Esophagus (tissue), 2 donors: ENCODE results near the gene ADGRD1. TPM values are rescaled to one million over a fixed set of nuclear protein-coding genes. Genes with fewer than 3 reads are reported as not detected.
"Not testable (repeated sequence)": the region's sequence is repeated elsewhere in the genome, so short reads cannot be mapped to it uniquely, and the experiment has no call there.

ENCODE experiments used
- H3K27ac ChIP-seq, 2 donors: one replicate each; pipeline ENCODE4 v1.5.1; 2013; ENCODE audit warnings: low read depth in 2 of 2, mild to moderate bottlenecking in 2 of 2, inconsistent platforms in 1 of 2, low read length in 1 of 2, moderate library complexity in 1 of 2
- H3K27me3 ChIP-seq, 2 donors: one replicate each; pipeline ENCODE4 v1.6.1; 2013; ENCODE audit warnings: low read length in 2 of 2, control low read depth in 1 of 2, mild to moderate bottlenecking in 1 of 2; ENCODE audit not compliant: insufficient read depth in 2 of 2, control insufficient read depth in 1 of 2
- H3K36me3 ChIP-seq, 2 donors: one replicate each; pipeline ENCODE4 v1.6.1; 2013; ENCODE audit warnings: low read length in 1 of 2; ENCODE audit not compliant: control insufficient read depth in 2 of 2, insufficient read depth in 2 of 2
- H3K4me1 ChIP-seq, 2 donors: one replicate each; pipeline ENCODE4 v1.6.1; 2013; ENCODE audit warnings: low read length in 1 of 2; ENCODE audit not compliant: control insufficient read depth in 2 of 2, insufficient read depth in 2 of 2
- H3K4me3 ChIP-seq, 2 donors: one replicate each; pipeline ENCODE4 v1.5.1; 2013; ENCODE audit warnings: low read length in 2 of 2, mild to moderate bottlenecking in 2 of 2, low read depth in 1 of 2, moderate library complexity in 1 of 2
- H3K9me3 ChIP-seq, 2 donors: one replicate each; pipeline ENCODE4 v1.6.1; 2013; ENCODE audit warnings: mild to moderate bottlenecking in 2 of 2, low read depth in 1 of 2, low read length in 1 of 2, moderate library complexity in 1 of 2; ENCODE audit not compliant: control insufficient read depth in 2 of 2, insufficient read depth in 1 of 2
- WGBS, 2 donors: extraction: QIAGEN DNeasy Blood & Tissue Kit; methylation state at CpG; one replicate each; pipeline ENCODE4 v1.1.7; 2013; 5-methylcytosine and 5-hydroxymethylcytosine counted together
- polyA plus RNA-seq, 2 donors: library from polyadenylated mRNA; stranded (reverse); fragments of 200-250 nt; gene quantifications; one replicate each; pipeline ENCODE4 v1.2.3, GENCODE V29; 2013
- donor health status: healthy with polysubstance abuse.
- donor health status: Bipolar disorder and iron deficiency.

ADGRD1 gene
- polyA plus RNA-seq, 2 donors: 2.1 to 2.9 TPM

DNA sequence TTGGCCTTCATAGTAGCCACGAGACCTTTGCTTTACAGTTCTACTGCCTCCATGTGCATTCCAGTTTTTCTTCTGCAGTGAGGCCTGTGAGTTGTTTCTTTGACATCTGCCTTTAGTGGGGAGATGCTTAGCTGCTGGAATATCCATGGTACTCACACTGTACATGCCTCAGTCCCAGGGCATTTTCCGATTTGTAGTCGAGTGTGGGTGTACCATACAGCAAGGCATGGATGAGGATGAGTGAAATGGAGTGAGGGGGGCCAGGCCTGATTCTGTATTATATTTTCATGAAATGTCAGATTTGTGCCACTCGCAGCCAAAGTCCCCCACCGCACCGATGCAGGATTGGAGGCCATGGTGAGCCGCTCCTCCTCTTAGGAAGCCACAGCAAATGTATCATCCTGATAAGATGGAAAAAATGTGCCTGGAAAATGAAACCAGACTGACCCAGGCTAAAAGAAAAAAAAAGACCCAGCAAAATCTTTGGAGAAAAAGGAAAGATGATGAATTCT lies 173.0 kb downstream of the ADGRD1 start:
- Histone ChIP-seq H3K4me3 (no peak overlapping the region), H3K27me3 (no peaks in the 10 kb centered on the region), H3K4me1 (peaks cover 0 to 3% of the 10 kb centered on the region in 2 donors), H3K36me3 (no peaks in the 10 kb centered on the region), H3K9me3 (peaks cover 0 to 3% of the 10 kb centered on the region in 2 donors), H3K27ac (no peak overlapping the region)
- WGBS, 2 donors: 94 to 96% methylated on average over 7 of the region's 7 CpGs

DNA sequence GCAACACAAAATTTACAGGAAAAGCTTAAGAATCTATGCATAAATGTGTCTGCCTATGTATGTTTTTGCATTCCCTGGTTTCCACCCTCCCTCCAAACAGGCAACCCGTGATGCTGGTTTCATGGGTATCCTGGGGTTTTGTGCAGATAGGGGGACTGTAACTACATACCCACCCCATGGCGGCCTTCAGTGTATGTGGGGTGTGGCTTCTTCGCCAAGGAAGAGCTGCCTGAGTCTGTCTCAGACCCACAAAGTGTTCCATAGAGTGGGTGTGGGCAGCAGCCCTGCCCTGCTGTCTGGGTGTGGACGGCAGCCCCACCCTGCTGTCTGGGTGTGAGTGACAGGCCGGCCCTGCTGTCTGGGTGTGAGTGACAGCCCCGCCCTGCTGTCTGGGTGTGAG lies 174.8 kb downstream of the ADGRD1 start:
- no peaks in the 10 kb centered on the region for H3K36me3 ChIP-seq
- 92 to 95% methylated on average over 6 of the region's 6 CpGs for WGBS, 2 donors

DNA sequence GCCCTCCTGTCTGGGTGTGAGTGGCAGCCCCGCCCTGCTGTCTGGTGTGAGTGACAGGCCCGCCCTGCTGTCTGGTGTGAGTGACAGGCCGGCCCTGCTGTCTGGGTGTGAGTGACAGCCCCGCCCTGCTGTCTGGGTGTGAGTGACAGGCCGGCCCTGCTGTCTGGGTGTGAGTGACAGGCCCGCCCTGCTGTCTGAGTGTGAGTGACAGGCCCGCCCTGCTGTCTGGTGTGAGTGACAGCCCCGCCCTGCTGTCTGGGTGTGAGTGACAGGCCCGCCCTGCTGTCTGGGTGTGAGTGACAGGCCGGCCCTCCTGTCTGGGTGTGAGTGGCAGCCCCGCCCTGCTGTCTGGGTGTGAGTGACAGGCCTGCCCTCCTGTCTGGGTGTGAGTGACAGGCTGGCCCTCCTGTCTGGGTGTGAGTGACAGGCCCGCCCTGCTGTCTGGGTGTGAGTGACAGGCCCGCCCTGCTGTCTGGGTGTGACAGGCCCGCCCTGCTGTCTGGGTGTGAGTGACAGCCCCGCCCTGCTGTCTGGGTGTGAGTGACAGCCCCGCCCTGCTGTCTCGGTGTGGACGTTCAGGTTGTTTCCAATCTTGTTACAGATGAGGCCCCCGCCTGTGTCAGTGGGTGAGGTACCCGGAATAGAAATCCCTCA lies 175.4 kb downstream of the ADGRD1 start:
- not testable (repeated sequence) for H3K4me3 ChIP-seq, H3K27me3 ChIP-seq, H3K36me3 ChIP-seq, H3K9me3 ChIP-seq, H3K27ac ChIP-seq, H3K4me1 ChIP-seq
- WGBS, 2 donors: 88 to 89% methylated on average over 16 to 20 of the region's 20 CpGs

More for the DNA sequence above, 174.8 kb downstream of the ADGRD1 start:
- Histone ChIP-seq H3K27ac (no peak overlapping the region), H3K4me3 (no peak overlapping the region), H3K9me3 (peaks cover 0 to 3% of the 10 kb centered on the region in 2 donors), H3K4me1 (peaks cover 0 to 9% of the 10 kb centered on the region in 2 donors), H3K27me3 (no peaks in the 10 kb centered on the region)

DNA sequence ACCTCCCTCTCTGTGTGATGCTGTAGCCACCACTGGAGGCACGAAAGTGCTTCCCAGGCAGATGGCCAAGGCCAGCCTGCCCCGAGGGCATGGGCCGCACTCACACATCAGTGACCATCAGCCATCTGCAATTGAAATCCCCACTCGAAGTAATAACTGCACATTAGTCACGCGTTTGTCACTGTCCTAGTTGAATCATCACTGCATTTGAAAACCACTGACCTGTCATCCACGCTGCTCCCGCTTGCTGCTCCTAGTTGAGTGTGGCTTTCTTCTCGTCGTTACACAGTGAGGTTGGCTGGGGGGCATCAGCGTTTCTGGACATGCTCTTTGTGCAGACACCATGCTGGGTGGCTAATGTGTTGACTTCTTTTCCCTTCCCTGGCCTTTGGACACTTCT lies 176.1 kb downstream of the ADGRD1 start:
- Histone ChIP-seq H3K36me3 (no peaks in the 10 kb centered on the region), H3K27me3 (no peaks in the 10 kb centered on the region), H3K4me1 (peaks cover 0 to 9% of the 10 kb centered on the region in 2 donors), H3K9me3 (peaks cover 0 to 3% of the 10 kb centered on the region in 2 donors), H3K4me3 (no peak overlapping the region), H3K27ac (no peak overlapping the region)
- 75 to 77% methylated on average over 11 of the region's 11 CpGs for WGBS, 2 donors

DNA sequence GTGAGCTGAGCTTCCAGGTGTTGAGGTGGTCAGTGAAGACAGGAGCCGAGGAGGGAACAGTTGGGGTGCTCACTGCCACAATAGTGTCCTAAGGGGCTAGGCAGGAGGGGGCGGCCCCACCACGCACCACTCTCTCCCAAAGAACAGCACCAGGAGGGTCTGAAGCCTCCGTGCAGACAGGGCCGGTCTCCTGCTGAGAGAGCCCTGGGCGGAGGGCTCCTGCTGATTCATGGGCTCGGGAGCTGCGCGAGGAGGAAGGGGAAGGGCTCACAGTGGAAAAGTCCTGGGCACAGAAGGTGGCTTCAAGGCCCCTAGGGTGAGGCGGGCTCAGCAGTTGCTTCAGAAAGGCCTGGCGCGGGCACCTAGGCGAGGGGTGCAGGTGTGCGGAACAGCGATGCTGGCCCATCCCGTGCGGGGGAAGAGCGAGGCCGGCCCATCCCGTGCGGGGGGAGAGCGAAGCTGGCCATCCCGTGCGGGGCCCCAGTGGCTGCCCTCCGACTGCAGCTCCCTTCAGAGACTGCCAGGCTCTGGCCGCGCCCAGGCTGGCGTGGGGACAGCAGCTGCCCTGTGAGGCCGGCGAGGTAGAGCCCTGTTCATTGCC lies 176.7 kb downstream of the ADGRD1 start:
- Histone ChIP-seq H3K27me3 (no peaks in the 10 kb centered on the region), H3K9me3 (peaks cover 0 to 3% of the 10 kb centered on the region in 2 donors), H3K27ac (no peak overlapping the region), H3K4me1 (peaks cover 0 to 9% of the 10 kb centered on the region in 2 donors), H3K4me3 (no peak overlapping the region), H3K36me3 (no peaks in the 10 kb centered on the region)
- 92 to 93% methylated on average over 29 to 30 of the region's 30 CpGs for WGBS, 2 donors

DNA sequence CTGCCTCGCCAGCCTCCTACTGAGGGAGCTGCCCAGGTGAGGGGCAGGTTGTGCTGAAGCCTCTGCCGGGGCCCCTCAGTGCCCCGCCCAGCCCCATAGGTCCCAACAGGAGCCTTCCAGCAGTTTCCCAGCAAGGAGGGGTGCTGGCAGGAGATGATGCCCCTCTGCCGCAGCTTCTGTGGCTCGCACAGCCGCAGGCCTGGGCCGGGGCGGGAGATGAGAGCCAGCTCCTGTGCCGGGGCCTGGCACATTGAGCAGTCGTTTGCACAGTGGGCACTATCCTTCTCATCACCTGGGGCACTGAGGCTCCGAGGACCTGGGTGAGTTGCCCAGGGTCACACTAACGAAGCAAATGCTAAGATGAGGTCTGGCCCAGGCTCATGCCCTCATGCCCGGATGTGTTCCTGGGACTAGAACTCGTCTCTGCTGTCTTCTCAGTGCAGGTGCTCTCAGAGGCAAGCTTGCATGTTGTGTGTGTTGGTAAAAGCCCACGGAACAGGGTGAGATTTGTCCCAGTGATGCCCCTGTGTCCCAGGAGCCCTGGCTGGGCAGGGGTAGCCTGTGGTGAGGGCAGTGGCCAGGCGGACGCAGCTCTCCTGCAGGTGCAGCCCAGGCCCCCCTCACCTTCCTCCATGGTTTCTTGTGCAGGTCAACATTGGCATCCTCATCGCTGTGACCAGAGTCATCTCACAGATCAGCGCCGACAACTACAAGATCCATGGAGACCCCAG lies 177.5 kb downstream of the ADGRD1 start:
- Histone ChIP-seq H3K36me3 (no peaks in the 10 kb centered on the region), H3K9me3 (peaks cover 0 to 3% of the 10 kb centered on the region in 2 donors), H3K4me3 (no peak overlapping the region), H3K4me1 (peaks cover 0 to 9% of the 10 kb centered on the region in 2 donors), H3K27ac (no peak overlapping the region), H3K27me3 (no peaks in the 10 kb centered on the region)
- WGBS, 2 donors: 91 to 93% methylated on average over 20 of the region's 20 CpGs

DNA sequence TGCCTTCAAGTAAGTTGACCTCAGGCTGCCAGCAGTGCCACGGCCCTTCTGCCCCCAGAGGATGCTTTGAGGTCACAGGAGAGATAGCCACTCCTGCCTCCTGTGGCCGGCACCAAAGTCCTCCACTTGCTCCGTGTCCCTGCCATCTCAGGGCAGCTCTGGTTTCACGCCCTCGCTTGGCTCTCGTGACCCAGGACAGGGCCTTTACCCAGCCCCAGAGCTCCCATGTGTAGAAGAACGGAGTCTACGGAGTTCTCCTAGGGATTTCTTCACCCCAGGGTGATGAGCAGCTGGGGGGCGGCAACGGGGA lies 178.1 kb downstream of the ADGRD1 start:
- Histone ChIP-seq H3K36me3 (no peaks in the 10 kb centered on the region), H3K9me3 (peaks cover 0 to 3% of the 10 kb centered on the region in 2 donors), H3K27me3 (no peaks in the 10 kb centered on the region), H3K27ac (no peak overlapping the region), H3K4me3 (no peak overlapping the region), H3K4me1 (peaks cover 0 to 9% of the 10 kb centered on the region in 2 donors)
- 71 to 80% methylated on average over 10 of the region's 10 CpGs for WGBS, 2 donors

DNA sequence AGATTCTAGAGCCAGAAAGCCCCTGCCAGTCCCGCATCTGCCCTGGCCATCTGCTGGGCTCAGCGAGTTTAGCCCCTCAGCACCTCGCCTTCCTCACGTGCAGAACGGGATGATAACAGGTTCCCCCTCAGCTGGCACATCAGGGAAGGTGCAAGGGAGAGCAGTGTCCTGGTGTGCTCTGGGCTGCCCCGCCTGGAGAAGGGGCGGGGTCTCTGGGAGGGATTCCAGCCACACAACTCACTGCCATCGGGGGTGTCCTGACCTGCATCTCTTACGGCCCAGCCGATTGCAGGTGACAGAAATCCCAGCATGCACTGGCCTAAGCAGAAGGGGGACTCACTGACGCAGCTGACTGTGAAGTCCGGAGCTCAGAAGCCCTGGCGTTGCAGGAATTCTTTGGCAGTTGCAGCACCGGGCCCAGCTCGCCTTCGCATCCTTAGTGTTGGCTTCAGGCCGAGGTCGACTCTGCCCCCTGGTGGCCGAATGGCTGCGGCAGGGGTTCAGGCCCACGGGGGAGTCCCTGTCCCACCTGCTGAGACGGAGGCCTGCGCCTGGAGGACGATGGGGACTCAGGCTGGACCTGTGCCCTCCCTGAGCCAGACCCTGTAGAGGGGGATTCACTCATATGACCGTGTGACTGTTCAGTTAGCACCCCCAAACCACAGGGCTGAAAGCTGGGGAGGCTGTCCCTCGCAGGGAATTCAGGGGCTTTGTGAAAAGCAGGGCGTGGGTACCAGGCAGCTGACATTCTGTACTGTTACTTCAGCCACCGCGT lies 178.6 kb downstream of the ADGRD1 start:
- Histone ChIP-seq H3K27me3 (no peaks in the 10 kb centered on the region), H3K4me3 (no peak overlapping the region), H3K27ac (peak overlapping the region in 1 of 2 donors; percentile 8), H3K9me3 (peaks cover 0 to 3% of the 10 kb centered on the region in 2 donors), H3K4me1 (peaks cover 0 to 9% of the 10 kb centered on the region in 2 donors), H3K36me3 (no peaks in the 10 kb centered on the region)
- 25 to 33% methylated on average over 29 of the region's 29 CpGs for WGBS, 2 donors
